Measurements from ENCODE around the gene ACY1.

ACY1 gene

GRCh38 chr3:51944451-51945021 lies 38.8 kb upstream of the ACY1 start:
- no peak overlapping the region for H3K27ac ChIP-seq
- no peak for TF ChIP-seq ZFX (IDR thresholded peaks at IDR 0.05)
- TF ChIP-seq, protein P1, sequence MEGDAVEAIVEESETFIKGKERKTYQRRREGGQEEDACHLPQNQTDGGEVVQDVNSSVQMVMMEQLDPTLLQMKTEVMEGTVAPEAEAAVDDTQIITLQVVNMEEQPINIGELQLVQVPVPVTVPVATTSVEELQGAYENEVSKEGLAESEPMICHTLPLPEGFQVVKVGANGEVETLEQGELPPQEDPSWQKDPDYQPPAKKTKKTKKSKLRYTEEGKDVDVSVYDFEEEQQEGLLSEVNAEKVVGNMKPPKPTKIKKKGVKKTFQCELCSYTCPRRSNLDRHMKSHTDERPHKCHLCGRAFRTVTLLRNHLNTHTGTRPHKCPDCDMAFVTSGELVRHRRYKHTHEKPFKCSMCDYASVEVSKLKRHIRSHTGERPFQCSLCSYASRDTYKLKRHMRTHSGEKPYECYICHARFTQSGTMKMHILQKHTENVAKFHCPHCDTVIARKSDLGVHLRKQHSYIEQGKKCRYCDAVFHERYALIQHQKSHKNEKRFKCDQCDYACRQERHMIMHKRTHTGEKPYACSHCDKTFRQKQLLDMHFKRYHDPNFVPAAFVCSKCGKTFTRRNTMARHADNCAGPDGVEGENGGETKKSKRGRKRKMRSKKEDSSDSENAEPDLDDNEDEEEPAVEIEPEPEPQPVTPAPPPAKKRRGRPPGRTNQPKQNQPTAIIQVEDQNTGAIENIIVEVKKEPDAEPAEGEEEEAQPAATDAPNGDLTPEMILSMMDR (conservative IDR thresholded peaks at IDR 0.05): no peak

DNA sequence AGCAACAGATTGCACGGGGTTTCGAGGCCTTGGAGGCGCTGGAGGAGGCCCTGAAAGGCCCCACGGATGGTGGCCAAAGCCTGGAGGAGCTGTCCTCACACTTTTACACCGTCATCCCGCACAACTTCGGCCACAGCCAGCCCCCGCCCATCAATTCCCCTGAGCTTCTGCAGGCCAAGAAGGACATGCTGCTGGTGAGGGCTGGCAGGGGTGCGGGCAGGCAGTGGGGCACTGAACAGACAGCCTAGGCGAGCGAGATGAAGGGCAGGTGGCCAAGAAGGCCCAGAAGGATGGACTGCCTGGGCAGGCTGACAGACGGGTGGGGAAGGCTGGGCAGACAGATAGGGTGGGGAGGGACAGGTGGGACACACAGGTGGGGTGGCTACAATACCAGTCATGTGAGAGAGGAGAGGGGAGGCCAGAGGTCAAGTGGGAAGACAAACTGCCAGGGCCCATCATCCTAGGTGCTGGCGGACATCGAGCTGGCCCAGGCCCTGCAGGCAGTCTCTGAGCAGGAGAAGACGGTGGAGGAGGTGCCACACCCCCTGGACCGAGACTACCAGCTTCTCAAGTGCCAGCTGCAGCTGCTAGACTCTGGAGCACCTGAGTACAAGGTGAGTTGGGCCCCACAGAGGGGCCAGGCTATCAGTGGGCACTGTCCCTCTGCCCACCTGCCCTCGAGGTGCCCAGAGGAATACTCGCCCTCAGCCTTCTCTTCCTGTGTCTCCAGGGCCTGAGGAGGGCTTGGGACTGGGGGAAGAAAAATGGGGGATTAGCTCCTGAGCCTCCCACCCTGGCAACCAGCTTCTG lies 38.1 kb upstream of the ACY1 start:
- H3K27ac ChIP-seq: no peak overlapping the region
- TF ChIP-seq, protein P1 (conservative IDR thresholded peaks at IDR 0.05): no peak
- TF ChIP-seq ZFX (IDR thresholded peaks at IDR 0.05): no peak

GRCh38 chr3:51945926-51946705 lies 37.2 kb upstream of the ACY1 start:
- no peak overlapping the region for H3K27ac ChIP-seq
- TF ChIP-seq, protein P1 (conservative IDR thresholded peaks at IDR 0.05): no peak

GRCh38 chr3:51946796-51947195 lies 36.5 kb upstream of the ACY1 start:
- TF ChIP-seq ZFX (IDR thresholded peaks at IDR 0.05): no peak
- TF ChIP-seq, protein P1 (conservative IDR thresholded peaks at IDR 0.05): no peak

GRCh38 chr3:51947215-51947900 lies 36.0 kb upstream of the ACY1 start:
- TF ChIP-seq, protein P1 (conservative IDR thresholded peaks at IDR 0.05): no peak
- TF ChIP-seq ZFX (IDR thresholded peaks at IDR 0.05): no peak
- no peak overlapping the region for H3K27ac ChIP-seq

More at GRCh38 chr3:51946796-51947195, 36.5 kb upstream of the ACY1 start:
- H3K27ac ChIP-seq: no peak overlapping the region

GRCh38 chr3:51948016-51948580 lies 35.2 kb upstream of the ACY1 start:
- TF ChIP-seq, protein P1 (conservative IDR thresholded peaks at IDR 0.05): no peak
- no peak for TF ChIP-seq ZFX (IDR thresholded peaks at IDR 0.05)
- no peak overlapping the region for H3K27ac ChIP-seq

Measured in C4-2B (cell line).